Tibial artery (tissue), 4 donors: ENCODE measurements around the gene EPB41L2.

Experiments used
- DNase-seq, 2 donors: peaks; one replicate each; pipeline ENCODE4 v3.0.0-alpha.2; 2019
- H3K27ac ChIP-seq, 2 donors: fragments of 200-600 bp; sonication (generic) in 1 of 2; 1 replicate in 1 of 2; 2 replicates in 1 of 2; pipeline ENCODE4 v1.5.1; 2018 to 2019; ENCODE audit warnings: mild to moderate bottlenecking in 1 of 2
- H3K27me3 ChIP-seq, 2 donors: fragments of 200-600 bp; sonication (generic) in 1 of 2; one replicate each; pipeline versions ENCODE4 v1.5.1 to v1.6.0; 2016 to 2019
- H3K36me3 ChIP-seq, 3 donors: fragments of 200-600 bp; sonication (generic) in 2 of 3; one replicate each; pipeline ENCODE4 v1.5.1; 2016 to 2019; ENCODE audit warnings: mild to moderate bottlenecking in 2 of 3
- H3K4me1 ChIP-seq, 4 donors: fragments of 200-600 bp; sonication (generic) in 2 of 4; 1 replicate in 3 of 4; 2 replicates in 1 of 4; pipeline ENCODE4 v1.5.1; 2016 to 2019
- H3K4me3 ChIP-seq, 2 donors: fragments of 200-600 bp; sonication (generic) in 1 of 2; 1 replicate in 1 of 2; 2 replicates in 1 of 2; pipeline ENCODE4 v1.5.1; 2018 to 2019; ENCODE audit warnings: mild to moderate bottlenecking in 2 of 2
- H3K9me3 ChIP-seq, 3 donors: fragments of 200-600 bp; sonication (generic) in 1 of 3; one replicate each; pipeline ENCODE4 v1.5.1; 2016 to 2019
- intact Hi-C: fragments of 100-400 bp; cut with DNase I; formaldehyde crosslinking; loops from one replicate; pipeline ENCODE4 v1.15.0; 2023; ENCODE audit warnings: low total_unique reads
- TF ChIP-seq, protein P1 (sequence below), 2 experiments: fragments of 200-600 bp in 1 of 2; fragments of 450-650 bp in 1 of 2; IDR thresholded peaks; one replicate each; pipeline ENCODE4 v1.5.1; 2017 to 2019; ENCODE audit warnings: antibody characterized with exemption in 2 of 2, mild to moderate bottlenecking in 1 of 2, moderate library complexity in 1 of 2

Gene EPB41L2

GRCh38 chr6:130794738-130795137 is 268.3 kb downstream of the EPB41L2 start:
- no peak overlapping the region for H3K27ac ChIP-seq
- no peak overlapping the region for H3K4me3 ChIP-seq
- TF ChIP-seq, protein P1, sequence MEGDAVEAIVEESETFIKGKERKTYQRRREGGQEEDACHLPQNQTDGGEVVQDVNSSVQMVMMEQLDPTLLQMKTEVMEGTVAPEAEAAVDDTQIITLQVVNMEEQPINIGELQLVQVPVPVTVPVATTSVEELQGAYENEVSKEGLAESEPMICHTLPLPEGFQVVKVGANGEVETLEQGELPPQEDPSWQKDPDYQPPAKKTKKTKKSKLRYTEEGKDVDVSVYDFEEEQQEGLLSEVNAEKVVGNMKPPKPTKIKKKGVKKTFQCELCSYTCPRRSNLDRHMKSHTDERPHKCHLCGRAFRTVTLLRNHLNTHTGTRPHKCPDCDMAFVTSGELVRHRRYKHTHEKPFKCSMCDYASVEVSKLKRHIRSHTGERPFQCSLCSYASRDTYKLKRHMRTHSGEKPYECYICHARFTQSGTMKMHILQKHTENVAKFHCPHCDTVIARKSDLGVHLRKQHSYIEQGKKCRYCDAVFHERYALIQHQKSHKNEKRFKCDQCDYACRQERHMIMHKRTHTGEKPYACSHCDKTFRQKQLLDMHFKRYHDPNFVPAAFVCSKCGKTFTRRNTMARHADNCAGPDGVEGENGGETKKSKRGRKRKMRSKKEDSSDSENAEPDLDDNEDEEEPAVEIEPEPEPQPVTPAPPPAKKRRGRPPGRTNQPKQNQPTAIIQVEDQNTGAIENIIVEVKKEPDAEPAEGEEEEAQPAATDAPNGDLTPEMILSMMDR (IDR thresholded peaks at IDR 0.05), result no peak
- H3K9me3 ChIP-seq, result peaks cover 0 to 9% (median 0%) of the 10 kb centered on the region in 3 donors
- DNase-seq, result no peak
- intact Hi-C loops, result no loop called here
- peaks cover 0 to 7% (median 3%) of the 10 kb centered on the region in 4 donors for H3K4me1 ChIP-seq
- H3K27me3 ChIP-seq, result no peaks in the 10 kb centered on the region
- H3K36me3 ChIP-seq, result no peaks in the 10 kb centered on the region

DNA sequence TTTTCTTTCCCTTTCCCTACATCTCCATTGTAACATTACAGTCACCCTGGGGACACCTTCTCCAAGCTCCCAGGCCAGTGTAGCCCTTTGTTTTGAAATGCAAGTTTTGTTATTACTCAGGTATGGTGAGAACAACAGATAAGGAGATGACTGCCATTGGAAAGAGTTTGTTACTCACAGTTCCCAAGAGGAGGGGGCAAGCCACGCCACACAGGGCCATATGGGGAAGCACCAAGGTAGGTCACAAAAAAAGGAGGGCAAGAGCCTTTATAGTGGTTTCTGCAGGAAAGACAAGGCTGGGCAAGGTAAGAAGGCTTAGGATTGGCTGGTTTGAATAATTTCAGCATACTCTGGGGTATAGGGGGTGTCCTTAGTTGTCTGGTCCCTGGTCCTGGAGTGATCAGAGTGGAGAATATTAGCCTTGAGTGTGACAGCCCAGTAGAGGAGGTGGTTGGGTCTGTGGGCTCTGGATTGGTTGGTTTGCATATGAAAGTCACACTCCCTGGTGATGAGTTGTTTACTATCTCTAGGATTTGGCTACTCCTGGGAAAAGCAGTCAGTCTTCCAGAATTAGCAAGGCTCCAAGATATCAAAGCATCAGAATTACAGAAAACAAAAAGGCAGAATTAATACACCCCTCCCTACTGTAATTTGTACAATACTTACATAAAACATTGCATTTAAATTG is 268.9 kb downstream of the EPB41L2 start:
- no peaks in the 10 kb centered on the region for H3K27me3 ChIP-seq
- no peak overlapping the region for H3K4me3 ChIP-seq
- intact Hi-C loops, result no loop called here
- H3K27ac ChIP-seq, result no peak overlapping the region
- TF ChIP-seq, protein P1 (IDR thresholded peaks at IDR 0.05), result no peak
- peaks cover 0 to 7% (median 3%) of the 10 kb centered on the region in 4 donors for H3K4me1 ChIP-seq
- no peaks in the 10 kb centered on the region for H3K36me3 ChIP-seq
- peaks cover 0 to 5% (median 0%) of the 10 kb centered on the region in 3 donors for H3K9me3 ChIP-seq
- DNase-seq, result no peak
